Stimulated activated CD8-positive, alpha-beta memory T cell treated with anti-CD3 and anti-CD28 coated beads, Interleukin-12 subunit alpha, Interleukin-12 subunit beta, amount 100 ng/mL, for 1 hour (primary cell): Measurements from ENCODE around the gene COMMD6.
"Not testable (repeated sequence)": the region's sequence is repeated elsewhere in the genome, so short reads cannot be mapped to it uniquely, and the experiment has no call there.

ENCODE experiments used
- DNase-seq: peaks from one replicate; pipeline ENCODE4 v3.0.0-alpha.2; 2020; ENCODE audit warnings: low read depth

Gene COMMD6

GRCh38 chr13:75537401-75538365 lies at the start of gene COMMD6:
Gene COMMD6 (minus strand): TSS chr13:75537841. CDS start chr13:75537805, 36 bp downstream.
- DNase-seq, result peak; percentile 41

GRCh38 chr13:75585153-75585552 lies 47.5 kb upstream of the COMMD6 start:
- no peak for DNase-seq

GRCh38 chr13:75583091-75583490 lies 45.5 kb upstream of the COMMD6 start:
- DNase-seq, result no peak

GRCh38 chr13:75581874-75582640 lies 44.4 kb upstream of the COMMD6 start:
- no peak for DNase-seq

- DNase-seq, result no peak
These were observed 41.9 kb upstream of the COMMD6 start for GRCh38 chr13:75579529-75579928.

- no peak for DNase-seq
These were observed 31.9 kb upstream of the COMMD6 start for GRCh38 chr13:75569576-75569975.

GRCh38 chr13:75566658-75567057 lies 29.0 kb upstream of the COMMD6 start:
- DNase-seq, result no peak

GRCh38 chr13:75558145-75558840 lies 20.7 kb upstream of the COMMD6 start:
- no peak for DNase-seq

- DNase-seq, result no peak
These were observed 19.3 kb upstream of the COMMD6 start for GRCh38 chr13:75556961-75557360.

GRCh38 chr13:75555836-75556235 lies 18.2 kb upstream of the COMMD6 start:
- no peak for DNase-seq

GRCh38 chr13:75554981-75555380 lies 17.3 kb upstream of the COMMD6 start:
- DNase-seq, result no peak

GRCh38 chr13:75554464-75554863 lies 16.8 kb upstream of the COMMD6 start:
- no peak for DNase-seq

GRCh38 chr13:75550159-75550567 lies 12.5 kb upstream of the COMMD6 start:
- no peak for DNase-seq

- peak; percentile 96 for DNase-seq
These were observed 11.9 kb upstream of the COMMD6 start, which contains the start of gene UCHL3 for GRCh38 chr13:75549262-75550158. Gene UCHL3 (plus strand): TSS chr13:75549791. CDS start chr13:75549821, 30 bp downstream.

GRCh38 chr13:75547917-75548316 lies 10.3 kb upstream of the COMMD6 start:
- no peak for DNase-seq

GRCh38 chr13:75545386-75545785 lies 7.7 kb upstream of the COMMD6 start:
- not testable (repeated sequence) for DNase-seq

GRCh38 chr13:75544681-75545330 lies 7.2 kb upstream of the COMMD6 start:
- DNase-seq, result no peak

GRCh38 chr13:75541961-75542360 lies 4.3 kb upstream of the COMMD6 start:
- DNase-seq, result no peak

GRCh38 chr13:75541287-75541686 lies 3.6 kb upstream of the COMMD6 start:
- DNase-seq, result no peak

- no peak for DNase-seq
These were observed 3.8 kb downstream of the COMMD6 start for GRCh38 chr13:75533861-75534260.

GRCh38 chr13:75530549-75530961 lies 7.1 kb downstream of the COMMD6 start:
- DNase-seq, result no peak
